Activated B cell treated with CpG ODN at 0.5 μM for 24 hours (primary cell): ENCODE data around the gene ODR4. TPM values are rescaled to one million over a fixed set of nuclear protein-coding genes. Genes with fewer than 3 reads are reported as not detected.

Source experiments
- ATAC-seq: fragments of 200-7000 bp; cut with Tn5 transposase; one replicate; pipeline ENCODE4 v1.10.0; 2021; ENCODE audit warnings: low read depth, mild to moderate bottlenecking, moderate library complexity
- CTCF ChIA-PET: fragments of 350-600 bp; sonication (Branson Sonifier 250); formaldehyde crosslinking; loops from one replicate; lab custom pipeline; 2021; ENCODE audit warnings: antibody characterized with exemption; lab: Charles Lee
- POLR2A ChIA-PET: fragments of 350-600 bp; sonication (Branson Sonifier 250); formaldehyde crosslinking; loops from one replicate; lab custom pipeline; 2021; ENCODE audit warnings: antibody characterized with exemption; lab: Charles Lee
- DNase-seq: peaks from one replicate; pipeline ENCODE4 v3.0.0; 2022
- H3K27ac Mint-ChIP-seq: one replicate; pipeline ENCODE4 v1.8.0; 2020; ENCODE audit warnings: mixed read lengths
- H3K27me3 Mint-ChIP-seq: one replicate; pipeline ENCODE4 v1.8.0; 2021; ENCODE audit warnings: mixed read lengths
- H3K36me3 Mint-ChIP-seq: one replicate; pipeline ENCODE4 v1.8.0; 2021; ENCODE audit warnings: low read depth, mixed read lengths
- H3K4me1 Mint-ChIP-seq: one replicate; pipeline ENCODE4 v1.8.0; 2021; ENCODE audit warnings: mixed read lengths
- H3K4me3 Mint-ChIP-seq: one replicate; pipeline ENCODE4 v1.8.0; 2020; ENCODE audit warnings: mild to moderate bottlenecking, mixed read lengths
- H3K9me3 Mint-ChIP-seq: one replicate; pipeline ENCODE4 v1.8.0; 2020; ENCODE audit warnings: mixed read lengths
- intact Hi-C: fragments of 100-400 bp; cut with micrococcal nuclease; formaldehyde crosslinking; loops from one replicate; pipeline ENCODE4 v1.15.1; 2024
- total RNA-seq: library from RNA; stranded (reverse); gene quantifications from 2 replicates; pipeline ENCODE4 v1.2.3, GENCODE V29; 2022
- TF ChIP-seq, protein P1 (sequence below): fragments of 200-600 bp; IDR thresholded peaks from one replicate; pipeline ENCODE4 v1.8.0; 2022; ENCODE audit warnings: antibody characterized with exemption, mild to moderate bottlenecking

Gene ODR4
- total RNA-seq, 1 donor from 2014 or later: 15.6 TPM

DNA sequence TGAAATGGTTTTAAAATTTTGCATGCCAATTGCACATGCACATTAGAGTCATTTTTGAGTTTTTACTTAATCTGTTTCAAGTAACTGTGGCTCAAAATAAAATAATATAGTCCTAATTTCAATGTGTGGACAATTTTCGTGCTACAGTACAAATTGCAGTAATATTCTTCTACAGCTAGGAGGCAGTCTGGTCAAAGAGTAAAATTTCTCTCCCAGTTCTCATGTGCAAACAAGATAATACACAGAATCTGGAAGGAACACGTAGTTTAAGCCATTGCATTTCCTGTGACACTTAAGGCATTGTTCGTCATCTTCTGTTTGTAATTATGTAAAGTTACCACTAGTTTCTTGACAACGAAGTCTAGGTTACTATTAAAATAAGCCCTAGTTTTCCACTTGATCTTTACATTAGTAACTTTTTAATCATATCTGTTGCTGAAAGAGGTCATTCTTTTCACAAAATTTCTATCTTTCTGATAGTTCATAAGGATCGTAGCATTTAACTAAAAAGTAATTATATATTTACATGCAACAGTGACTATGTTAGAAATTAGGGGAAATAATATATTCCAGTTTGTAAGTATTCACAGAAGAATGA is 28.9 kb downstream of the ODR4 start:
- H3K9me3 Mint-ChIP-seq: no peaks in the 10 kb centered on the region
- no peaks in the 10 kb centered on the region for H3K27me3 Mint-ChIP-seq
- ChIA-PET POLR2A (no interaction called here), CTCF (interaction anchor here (0.6 to 1.7 kb wide), 5 partner anchors 14 to 582 kb away, joined by 3 to 6 read pairs (median 3); no protein-coding TSS in a partner anchor)
- H3K4me3 Mint-ChIP-seq: no peak overlapping the region
- H3K27ac Mint-ChIP-seq: no peak overlapping the region
- no peaks in the 10 kb centered on the region for H3K4me1 Mint-ChIP-seq
- intact Hi-C loops: no loop called here
- ATAC-seq (peak; percentile 64), DNase-seq (no peak)
- peaks cover 47% of the 10 kb centered on the region for H3K36me3 Mint-ChIP-seq
- TF ChIP-seq, protein P1, sequence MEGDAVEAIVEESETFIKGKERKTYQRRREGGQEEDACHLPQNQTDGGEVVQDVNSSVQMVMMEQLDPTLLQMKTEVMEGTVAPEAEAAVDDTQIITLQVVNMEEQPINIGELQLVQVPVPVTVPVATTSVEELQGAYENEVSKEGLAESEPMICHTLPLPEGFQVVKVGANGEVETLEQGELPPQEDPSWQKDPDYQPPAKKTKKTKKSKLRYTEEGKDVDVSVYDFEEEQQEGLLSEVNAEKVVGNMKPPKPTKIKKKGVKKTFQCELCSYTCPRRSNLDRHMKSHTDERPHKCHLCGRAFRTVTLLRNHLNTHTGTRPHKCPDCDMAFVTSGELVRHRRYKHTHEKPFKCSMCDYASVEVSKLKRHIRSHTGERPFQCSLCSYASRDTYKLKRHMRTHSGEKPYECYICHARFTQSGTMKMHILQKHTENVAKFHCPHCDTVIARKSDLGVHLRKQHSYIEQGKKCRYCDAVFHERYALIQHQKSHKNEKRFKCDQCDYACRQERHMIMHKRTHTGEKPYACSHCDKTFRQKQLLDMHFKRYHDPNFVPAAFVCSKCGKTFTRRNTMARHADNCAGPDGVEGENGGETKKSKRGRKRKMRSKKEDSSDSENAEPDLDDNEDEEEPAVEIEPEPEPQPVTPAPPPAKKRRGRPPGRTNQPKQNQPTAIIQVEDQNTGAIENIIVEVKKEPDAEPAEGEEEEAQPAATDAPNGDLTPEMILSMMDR: no peak

DNA sequence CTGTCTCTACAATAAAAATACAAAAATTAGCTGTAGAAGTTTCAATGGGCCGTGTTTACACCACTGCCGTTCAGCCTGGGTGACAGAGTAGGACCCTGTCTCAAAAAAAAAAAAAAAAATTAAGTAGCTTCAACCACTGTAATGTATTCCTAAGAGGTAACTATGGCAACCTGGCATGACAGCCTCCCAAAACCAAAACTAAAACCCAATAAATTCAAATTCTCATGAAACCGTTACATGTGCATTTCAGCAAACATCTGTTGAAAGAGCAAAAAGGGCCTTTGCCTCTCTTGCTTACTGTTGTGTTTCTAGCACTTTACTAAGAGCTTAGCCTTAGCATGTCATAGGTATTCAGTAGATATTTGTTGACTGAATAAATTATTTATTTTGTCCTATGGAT is 33.5 kb downstream of the ODR4 start:
- no peak for DNase-seq
- Mint-ChIP-seq H3K4me3 (no peak overlapping the region), H3K27ac (no peak overlapping the region), H3K27me3 (no peaks in the 10 kb centered on the region), H3K9me3 (no peaks in the 10 kb centered on the region), H3K36me3 (peaks cover 31% of the 10 kb centered on the region), H3K4me1 (no peaks in the 10 kb centered on the region)
- TF ChIP-seq, protein P1: no peak
- no peak for ATAC-seq
- ChIA-PET POLR2A (no interaction called here), CTCF (no interaction called here)
- intact Hi-C loops: no loop called here

DNA sequence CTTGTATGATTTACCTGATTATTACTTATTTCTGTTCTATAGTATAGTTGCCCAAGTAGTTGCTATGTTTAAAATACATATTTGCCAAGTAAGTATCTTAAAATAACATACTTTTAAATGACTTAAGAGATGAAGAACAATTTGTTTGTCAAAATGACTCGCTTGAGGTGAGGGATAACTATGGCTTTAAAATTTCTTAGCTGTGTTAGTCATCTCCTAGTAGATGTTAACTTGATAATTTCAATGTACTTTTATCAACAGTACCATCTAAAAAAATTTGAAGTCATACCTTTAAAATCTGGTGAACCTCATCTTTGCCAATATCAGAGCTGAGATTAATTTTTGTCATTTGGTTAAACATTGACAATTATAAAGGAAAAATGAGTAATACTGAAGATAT is 37.7 kb downstream of the ODR4 start:
- intact Hi-C loops: no loop called here
- no peak for ATAC-seq
- Mint-ChIP-seq H3K4me3 (no peak overlapping the region), H3K27me3 (no peaks in the 10 kb centered on the region), H3K9me3 (no peaks in the 10 kb centered on the region), H3K27ac (no peak overlapping the region), H3K4me1 (no peaks in the 10 kb centered on the region), H3K36me3 (peaks cover 20% of the 10 kb centered on the region)
- ChIA-PET POLR2A (no interaction called here), CTCF (no interaction called here)
- no peak for DNase-seq
- TF ChIP-seq, protein P1: no peak

DNA sequence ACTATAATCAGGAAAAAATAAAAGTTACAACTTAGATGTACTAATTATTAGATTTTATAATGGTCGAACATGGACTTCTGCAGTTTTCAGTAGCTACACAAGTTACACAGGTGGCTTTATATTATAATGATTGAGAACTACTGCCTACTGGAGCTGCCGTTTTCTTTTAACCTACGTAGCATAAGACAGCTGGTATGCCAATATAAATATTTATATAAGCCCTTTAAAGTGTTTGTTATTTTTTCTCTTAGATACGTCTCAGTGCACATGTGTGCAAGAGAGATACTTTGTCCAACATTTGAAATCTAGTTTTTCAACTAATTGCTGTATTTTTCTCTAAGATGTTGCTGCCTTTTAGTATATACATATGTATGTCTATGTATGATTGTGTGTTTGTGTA is 42.9 kb downstream of the ODR4 start:
- no peak overlapping the region for H3K27ac Mint-ChIP-seq
- H3K27me3 Mint-ChIP-seq: no peaks in the 10 kb centered on the region
- H3K36me3 Mint-ChIP-seq: peaks cover 26% of the 10 kb centered on the region
- ChIA-PET CTCF (interaction anchor here (1.3 kb wide), 1 partner anchor 43 kb away, joined by 3 read pairs; the partner anchor contains the start of genes ODR4 and TPR), POLR2A (no interaction called here)
- no peak for DNase-seq
- no peak for ATAC-seq
- H3K4me1 Mint-ChIP-seq: no peaks in the 10 kb centered on the region
- no peaks in the 10 kb centered on the region for H3K9me3 Mint-ChIP-seq
- intact Hi-C loops: no loop called here
- TF ChIP-seq, protein P1: no peak
- H3K4me3 Mint-ChIP-seq: no peak overlapping the region

DNA sequence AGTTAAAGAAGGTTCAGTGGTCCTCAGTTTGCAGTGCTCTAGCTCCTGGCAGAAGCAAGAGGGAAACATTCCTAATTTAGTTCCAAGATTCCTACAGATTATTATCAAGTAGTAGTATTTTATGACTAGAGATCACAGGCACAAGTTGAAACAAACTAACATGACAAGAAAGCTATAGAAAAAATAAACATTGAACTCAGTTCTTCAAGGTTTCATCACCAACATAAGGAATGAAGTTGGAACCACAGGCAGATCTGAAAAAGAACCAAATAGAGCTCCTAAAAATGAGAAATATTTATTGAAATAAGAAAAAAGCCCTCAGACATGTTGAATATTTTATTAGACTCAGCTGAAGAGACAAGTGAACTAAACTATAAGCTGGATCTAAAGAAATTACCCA is 44.7 kb downstream of the ODR4 start:
- intact Hi-C loops: no loop called here
- TF ChIP-seq, protein P1: no peak
- ATAC-seq (no peak), DNase-seq (no peak)
- H3K36me3 Mint-ChIP-seq: peaks cover 25% of the 10 kb centered on the region
- H3K4me3 Mint-ChIP-seq: no peak overlapping the region
- H3K27ac Mint-ChIP-seq: no peak overlapping the region
- ChIA-PET CTCF (no interaction called here), POLR2A (no interaction called here)
- H3K4me1 Mint-ChIP-seq: no peaks in the 10 kb centered on the region
- H3K9me3 Mint-ChIP-seq: no peaks in the 10 kb centered on the region
- H3K27me3 Mint-ChIP-seq: no peaks in the 10 kb centered on the region
